Type B pancreatic cell (in vitro differentiated cells): ENCODE results near the gene INPP5A. TPM values are rescaled to one million over a fixed set of nuclear protein-coding genes. Genes with fewer than 3 reads are reported as not detected.

Experiments
- DNase-seq: peaks from one replicate; pipeline ENCODE4 v3.0.0; 2021; ENCODE audit warnings: mixed read lengths; ENCODE audit not compliant: unreplicated experiment; ENCODE audit errors: extremely low spot score
- H3K27ac Mint-ChIP-seq: 2 replicates; pipeline ENCODE4 v1.8.0; 2021; ENCODE audit warnings: mild to moderate bottlenecking, mixed read lengths
- H3K27me3 Mint-ChIP-seq: 2 replicates; pipeline ENCODE4 v1.8.0; 2021; ENCODE audit warnings: mixed read lengths
- H3K36me3 Mint-ChIP-seq: 2 replicates; pipeline ENCODE4 v1.8.0; 2021; ENCODE audit warnings: mixed read lengths
- H3K4me1 Mint-ChIP-seq: one replicate; pipeline ENCODE4 v1.8.0; 2021; ENCODE audit warnings: mixed read lengths; ENCODE audit not compliant: unreplicated experiment
- H3K4me3 Mint-ChIP-seq: 2 replicates; pipeline ENCODE4 v1.8.0; 2021; ENCODE audit warnings: mild to moderate bottlenecking, mixed read lengths
- H3K9me3 Mint-ChIP-seq: 2 replicates; pipeline ENCODE4 v1.8.0; 2021; ENCODE audit warnings: mixed read lengths
- CTCF ChIP-seq: fragments of 200-600 bp; sonication (generic); conservative IDR thresholded peaks from 2 replicates; pipeline ENCODE4 v1.5.0; 2021; ENCODE audit warnings: antibody characterized with exemption, mild to moderate bottlenecking
- total RNA-seq: library from RNA; stranded (reverse); gene quantifications from 2 replicates; pipeline ENCODE4 v1.2.1, GENCODE V29; 2021; ENCODE audit warnings: low replicate concordance

Gene INPP5A
- total RNA-seq, 1 donor from 2014 or later = 26.6 TPM

GRCh38 chr10:132507409-132507955 lies 30.1 kb upstream of the INPP5A start:
- no peaks in the 10 kb centered on the region for H3K9me3 Mint-ChIP-seq
- TF ChIP-seq CTCF = no peak
- no peaks in the 10 kb centered on the region for H3K36me3 Mint-ChIP-seq
- H3K4me3 Mint-ChIP-seq = no peak overlapping the region
- H3K27ac Mint-ChIP-seq = no peak overlapping the region
- no peaks in the 10 kb centered on the region for H3K27me3 Mint-ChIP-seq
- DNase-seq = no peak
- peaks cover 5% of the 10 kb centered on the region for H3K4me1 Mint-ChIP-seq

- no peaks in the 10 kb centered on the region for H3K27me3 Mint-ChIP-seq
- DNase-seq = no peak
- TF ChIP-seq CTCF = no peak
- H3K27ac Mint-ChIP-seq = no peak overlapping the region
- no peaks in the 10 kb centered on the region for H3K9me3 Mint-ChIP-seq
- H3K4me1 Mint-ChIP-seq = peaks cover 5% of the 10 kb centered on the region
- no peak overlapping the region for H3K4me3 Mint-ChIP-seq
- no peaks in the 10 kb centered on the region for H3K36me3 Mint-ChIP-seq
Observed at GRCh38 chr10:132507956-132508490, 29.6 kb upstream of the INPP5A start.

- Mint-ChIP-seq H3K4me3 (no peak overlapping the region), H3K36me3 (no peaks in the 10 kb centered on the region), H3K9me3 (no peaks in the 10 kb centered on the region), H3K27ac (no peak overlapping the region), H3K4me1 (peaks cover 5% of the 10 kb centered on the region), H3K27me3 (no peaks in the 10 kb centered on the region)
- no peak for TF ChIP-seq CTCF
- no peak for DNase-seq
Observed at GRCh38 chr10:132508581-132509443, 28.8 kb upstream of the INPP5A start.

- Mint-ChIP-seq H3K36me3 (no peaks in the 10 kb centered on the region), H3K4me3 (no peak overlapping the region), H3K9me3 (no peaks in the 10 kb centered on the region), H3K27me3 (no peaks in the 10 kb centered on the region), H3K4me1 (peaks cover 5% of the 10 kb centered on the region), H3K27ac (no peak overlapping the region)
- no peak for DNase-seq
- no peak for TF ChIP-seq CTCF
Observed at GRCh38 chr10:132509506-132510173, 27.9 kb upstream of the INPP5A start.

GRCh38 chr10:132510174-132510611 lies 27.4 kb upstream of the INPP5A start:
- H3K9me3 Mint-ChIP-seq = no peaks in the 10 kb centered on the region
- DNase-seq = no peak

More at GRCh38 chr10:132510174-132510611, 27.4 kb upstream of the INPP5A start:
- Mint-ChIP-seq H3K4me3 (no peak overlapping the region), H3K36me3 (no peaks in the 10 kb centered on the region), H3K27ac (no peak overlapping the region), H3K27me3 (no peaks in the 10 kb centered on the region), H3K4me1 (peaks cover 6% of the 10 kb centered on the region)
- no peak for TF ChIP-seq CTCF
